Measurements from ENCODE around the gene KRTAP3-3.

KRTAP3-3 gene

GRCh38 chr17:40958086-40958953 is 35.6 kb downstream of the KRTAP3-3 start:
- DNase-seq (ENCODE audit: low read depth in 2 of 2), result no peak

GRCh38 chr17:40956401-40957254 is 37.3 kb downstream of the KRTAP3-3 start:
- no peak for DNase-seq (ENCODE audit: low read depth in 2 of 2)

- peak; percentile 4 to 21 for DNase-seq (ENCODE audit: low read depth in 2 of 2)
Observed at GRCh38 chr17:40953881-40954280, 40.1 kb downstream of the KRTAP3-3 start.

GRCh38 chr17:40952661-40953060 is 41.3 kb downstream of the KRTAP3-3 start:
- no peak for DNase-seq (ENCODE audit: low read depth in 2 of 2)

- no peak for DNase-seq (ENCODE audit: low read depth in 2 of 2)
Observed at GRCh38 chr17:40952154-40952553, 41.8 kb downstream of the KRTAP3-3 start.

- DNase-seq (ENCODE audit: low read depth in 2 of 2), result no peak
Observed at GRCh38 chr17:40951011-40951622, 42.8 kb downstream of the KRTAP3-3 start.

- no peak for DNase-seq (ENCODE audit: low read depth in 2 of 2)
Observed at GRCh38 chr17:40950176-40950575, 43.8 kb downstream of the KRTAP3-3 start.

GRCh38 chr17:40949418-40949817 is 44.5 kb downstream of the KRTAP3-3 start:
- no peak for DNase-seq (ENCODE audit: low read depth in 2 of 2)

GRCh38 chr17:40947929-40948328 is 46.0 kb downstream of the KRTAP3-3 start:
- DNase-seq (ENCODE audit: low read depth in 2 of 2), result no peak

- no peak for DNase-seq (ENCODE audit: low read depth in 2 of 2)
Observed at GRCh38 chr17:40945414-40945813, 48.5 kb downstream of the KRTAP3-3 start.

GRCh38 chr17:40944531-40944930 is 49.4 kb downstream of the KRTAP3-3 start:
- no peak for DNase-seq (ENCODE audit: low read depth in 2 of 2)
